ENCODE data around the gene SCN2A.

SCN2A gene

DNA sequence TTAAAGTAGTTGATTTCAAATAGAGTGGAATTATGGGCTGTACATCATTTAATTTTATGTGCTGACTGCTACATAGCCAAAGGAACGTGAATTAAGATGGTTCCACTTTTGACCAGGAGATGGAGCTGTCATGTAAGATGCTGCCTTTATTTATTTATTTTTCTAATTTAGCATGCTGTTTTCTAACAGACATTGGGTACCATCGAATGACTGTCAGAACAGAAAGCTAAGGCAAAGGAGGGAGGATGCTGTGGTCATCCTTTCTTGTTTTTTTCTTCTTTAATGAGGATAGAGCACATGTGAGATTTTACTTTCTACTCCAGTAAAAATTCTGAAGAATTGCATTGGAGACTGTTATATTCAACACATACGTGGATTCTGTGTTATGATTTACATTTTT lies at the start of gene SCN2A:
Gene SCN2A (plus strand): TSS at position 185 of the 400 bp plus-strand sequence. CDS start 56,410 bp downstream, outside the sequence.
- peak in 1 of 2 donors; percentile 10 for DNase-seq

DNA sequence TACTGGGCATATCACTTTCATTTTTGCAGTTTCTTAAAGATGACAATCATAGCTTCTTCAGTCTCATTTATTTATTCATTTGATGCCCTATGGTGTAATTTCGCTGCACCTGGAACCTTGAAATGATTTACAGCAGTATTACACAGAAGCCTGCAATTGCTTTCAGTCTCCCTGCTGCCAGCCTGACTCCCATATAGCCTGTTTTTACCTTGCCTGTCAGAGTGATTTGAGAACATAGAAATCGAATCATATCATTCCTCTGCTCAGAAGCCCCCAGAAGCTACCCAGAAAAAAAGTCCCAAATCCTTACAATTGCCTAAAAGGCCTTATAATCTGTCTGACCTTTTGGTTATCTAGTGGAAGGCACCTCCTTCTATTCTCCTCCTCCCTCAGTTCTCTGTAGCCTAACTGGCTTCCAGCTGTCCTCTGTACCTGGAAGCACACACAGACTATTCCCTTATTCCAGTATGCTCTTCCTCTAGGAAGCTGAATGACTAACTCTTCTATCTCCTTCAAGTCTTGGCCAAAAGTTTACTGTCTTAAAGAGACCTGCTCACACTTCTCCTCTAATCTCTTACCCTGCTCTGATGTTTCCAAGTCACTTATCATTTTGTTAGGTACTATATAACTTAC lies 48.0 kb upstream of the SCN2A start:
- DNase-seq = no peak

DNA sequence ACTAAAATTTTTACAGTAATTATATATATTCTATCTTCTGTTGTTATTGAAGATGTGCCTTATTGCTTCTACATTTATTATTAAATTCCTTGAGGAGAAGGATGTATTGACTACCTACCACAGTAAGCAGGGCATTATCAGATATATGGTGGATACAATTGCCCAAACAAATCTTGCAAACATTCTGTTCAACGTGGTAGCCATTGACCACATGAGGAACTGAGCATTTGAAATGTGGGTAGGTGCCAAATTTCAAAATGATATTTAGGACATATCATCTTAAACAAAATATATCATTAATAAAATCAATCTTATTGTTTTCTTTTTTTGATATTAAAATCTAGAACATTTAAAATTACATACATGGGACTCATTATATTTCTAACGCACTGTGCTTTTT lies 46.5 kb upstream of the SCN2A start:
- DNase-seq = no peak

DNA sequence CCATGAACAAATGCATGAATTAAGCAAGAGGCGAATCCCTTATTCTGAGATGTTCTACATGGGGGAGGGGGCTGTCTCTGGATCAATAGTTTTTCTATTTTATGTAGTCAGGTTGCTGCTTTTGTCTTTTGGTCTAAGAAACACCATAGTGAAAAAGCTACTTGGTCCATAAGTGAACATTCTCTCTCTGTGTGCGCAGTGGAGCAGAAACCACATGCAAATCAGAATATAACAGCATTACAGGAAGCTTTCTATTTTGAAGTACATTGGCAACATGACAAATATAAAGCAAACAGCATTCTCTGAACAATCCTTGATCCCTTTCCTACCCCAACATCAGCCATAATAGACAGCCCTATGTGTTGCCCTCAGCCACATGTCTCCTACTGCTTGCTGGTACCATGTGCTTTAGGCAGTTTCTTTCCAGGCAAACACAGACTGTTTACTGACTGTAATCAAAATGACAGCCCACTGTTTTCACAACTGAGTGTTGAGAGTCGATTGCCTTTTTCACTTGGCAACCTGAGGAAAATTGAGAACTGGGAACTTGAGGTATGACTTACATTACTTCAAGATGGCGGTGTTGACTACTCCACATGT lies 45.9 kb upstream of the SCN2A start:
- peak in 1 of 2 donors; percentile 1 for DNase-seq

DNA sequence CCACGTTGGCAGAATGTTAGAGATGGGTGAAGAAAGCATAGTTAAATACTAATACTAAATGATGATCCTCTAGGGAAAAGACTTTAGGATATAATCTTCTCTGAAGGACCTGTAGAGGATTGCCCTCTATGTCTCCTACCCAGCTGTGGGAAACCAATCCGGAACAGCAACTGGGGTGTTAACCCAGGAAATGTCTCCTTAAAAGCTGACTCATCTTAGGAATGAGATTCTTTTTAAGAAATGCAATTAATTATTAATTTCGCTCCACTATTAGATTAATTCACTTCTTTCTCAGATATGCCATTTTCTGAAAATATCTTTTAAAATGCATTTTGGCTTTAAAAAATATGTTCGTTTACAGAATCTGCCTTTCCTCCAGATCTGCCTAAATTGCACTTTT lies 42.8 kb upstream of the SCN2A start:
- no peak for DNase-seq

DNA sequence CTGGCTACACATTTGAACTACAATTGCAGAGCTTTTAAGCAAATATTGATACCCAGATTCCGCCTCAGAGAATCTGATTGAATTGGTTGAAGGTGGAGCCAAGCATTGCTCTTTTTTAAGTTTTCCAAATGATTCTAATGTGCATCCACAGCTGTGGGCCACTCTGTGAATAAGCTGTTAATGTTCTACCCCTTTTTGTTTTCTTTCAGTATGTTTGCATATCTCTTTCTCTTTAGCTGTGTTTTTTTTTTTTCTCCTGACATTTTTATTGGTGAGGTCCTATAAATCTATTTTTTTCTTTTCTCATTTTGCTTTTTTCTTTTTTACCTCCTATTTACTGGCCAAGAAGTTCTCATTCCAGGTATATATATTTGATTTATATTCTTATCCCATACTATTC lies 41.9 kb upstream of the SCN2A start:
- no peak for DNase-seq

DNA sequence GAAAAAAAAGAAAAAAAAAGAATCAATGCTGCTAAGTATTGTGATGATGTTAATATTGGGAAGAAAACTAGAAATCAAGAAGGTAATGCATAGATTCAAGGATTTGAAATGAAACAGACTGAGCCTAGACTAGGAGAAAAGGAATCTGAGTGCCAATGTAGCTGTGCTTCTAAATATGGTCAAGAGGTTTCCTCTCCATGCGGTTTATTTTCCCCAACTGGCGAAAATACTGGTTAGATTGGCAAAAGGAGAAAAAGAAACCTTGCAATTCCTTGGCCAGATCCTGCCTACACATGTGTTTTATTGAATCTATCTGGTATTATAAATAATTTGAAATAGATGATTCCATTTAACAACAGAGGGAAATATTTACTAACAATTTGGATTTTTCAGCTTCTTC lies 41.0 kb upstream of the SCN2A start:
- no peak for DNase-seq

DNA sequence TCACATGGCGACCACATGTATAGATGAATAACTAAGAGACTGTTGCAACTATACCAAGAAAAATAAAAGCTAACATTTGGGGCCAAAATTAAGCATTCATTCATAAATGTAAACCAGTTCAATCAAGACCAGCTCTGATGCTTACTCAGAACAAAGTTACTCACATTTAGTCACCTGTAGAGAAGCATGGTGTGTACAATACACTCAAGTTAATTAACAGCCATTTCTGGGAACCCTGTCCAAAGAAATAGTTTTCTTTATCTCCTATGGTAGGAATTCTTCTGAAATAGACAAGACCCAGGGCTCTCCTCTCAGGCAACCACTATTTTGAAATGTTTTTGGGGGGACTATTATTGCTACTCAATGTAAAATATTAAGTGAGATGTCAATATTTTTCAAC lies 37.0 kb upstream of the SCN2A start:
- no peak for DNase-seq

DNA sequence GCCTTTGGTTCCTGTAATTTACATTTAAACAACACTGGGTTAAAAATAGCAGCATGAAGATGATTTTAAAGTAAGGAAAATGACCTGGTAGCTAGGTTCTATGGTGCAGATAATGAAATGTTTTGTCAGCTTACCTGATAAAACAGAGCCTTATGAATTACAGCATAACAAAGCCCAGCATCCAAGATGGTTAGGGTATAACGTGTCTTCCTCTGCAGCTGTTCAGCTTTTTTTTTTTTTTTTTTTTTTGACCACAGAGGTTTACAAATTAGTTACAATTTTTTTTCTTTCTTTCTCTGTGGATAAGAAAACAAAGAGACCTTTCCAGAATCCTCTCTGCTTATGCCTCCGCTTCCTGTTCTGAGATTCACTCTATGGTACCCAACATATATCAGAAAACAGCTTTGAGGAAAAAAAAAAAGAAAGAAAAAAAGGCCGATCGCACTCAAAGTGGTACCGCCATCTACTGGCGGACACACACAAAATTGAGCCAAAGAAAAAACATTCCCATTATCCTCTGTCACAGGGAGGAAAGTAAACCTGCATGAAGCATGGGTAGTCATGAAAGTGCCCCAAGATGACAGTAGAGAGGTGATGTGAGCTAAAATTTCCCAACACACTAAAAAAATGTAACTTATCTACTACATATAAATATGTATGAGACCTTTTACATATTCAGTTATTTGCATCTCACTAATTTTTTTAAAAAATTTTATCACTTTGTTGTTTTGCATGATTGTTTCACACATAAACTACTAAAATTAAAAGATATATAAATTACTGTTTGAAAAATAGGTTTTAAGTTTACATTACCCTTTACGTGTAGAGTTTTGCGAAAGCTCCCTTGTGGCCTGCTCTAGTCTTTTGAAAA lies 35.3 kb upstream of the SCN2A start, which contains the start of gene SCN3A:
Gene SCN3A (minus strand): TSS at position 362 of the 871 bp plus-strand sequence. CDS start 27,656 bp downstream, outside the sequence.
- DNase-seq = no peak

DNA sequence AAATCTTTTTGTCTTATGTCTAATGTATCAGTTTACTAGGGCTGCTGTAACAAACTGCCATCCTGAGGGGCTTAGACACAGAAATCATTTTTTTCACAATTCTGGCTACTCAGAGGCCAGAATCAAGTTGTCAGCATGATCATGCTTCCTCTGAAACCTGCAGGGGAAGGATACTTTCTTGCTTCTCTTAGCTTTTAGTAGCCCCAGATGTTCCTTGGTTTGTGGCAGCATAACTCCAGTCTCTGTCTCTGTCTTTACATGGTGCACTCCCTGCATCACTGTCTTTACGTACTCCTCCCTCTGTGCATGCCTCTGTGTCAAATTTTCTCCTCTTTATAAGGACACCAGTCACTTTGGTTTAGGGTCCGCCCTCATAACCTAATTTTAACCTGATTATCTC lies 33.3 kb upstream of the SCN2A start:
- DNase-seq = no peak

DNA sequence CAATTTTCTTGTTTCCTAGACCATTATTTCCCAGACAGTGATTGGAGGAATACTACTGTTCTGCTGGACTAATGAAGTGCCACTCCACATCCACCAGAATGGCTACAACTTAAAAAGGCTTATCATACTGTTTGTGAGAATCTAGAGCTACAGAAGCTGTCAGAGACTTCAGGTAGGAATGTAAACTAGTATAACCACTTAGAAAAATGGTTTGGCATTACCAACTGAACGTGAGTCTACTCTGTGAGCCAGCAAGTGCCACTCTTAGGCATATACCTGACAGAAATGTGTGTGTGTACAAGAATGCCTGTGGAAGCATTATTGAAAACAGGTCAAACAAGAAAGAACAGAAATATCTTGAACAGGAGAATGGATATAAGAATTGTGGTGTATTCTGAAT lies 31.1 kb upstream of the SCN2A start:
- no peak for DNase-seq

DNA sequence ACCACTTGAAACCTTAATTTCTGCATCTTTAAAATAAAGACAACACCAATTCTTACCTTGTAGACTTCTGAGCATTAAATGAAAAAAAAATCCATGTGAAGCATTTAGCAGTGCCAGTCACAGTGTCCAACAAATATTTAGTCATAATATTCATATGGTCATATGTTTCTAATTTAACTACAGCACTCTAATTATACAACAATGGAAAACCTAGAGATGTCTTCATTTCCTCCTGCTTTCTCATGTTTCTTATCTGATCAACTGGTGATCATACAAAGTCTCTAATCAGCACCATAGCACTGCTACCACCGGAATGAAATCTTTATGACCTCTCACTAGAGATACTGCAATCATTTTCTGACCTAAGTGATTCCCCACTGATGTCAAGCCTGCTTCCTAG lies 25.1 kb upstream of the SCN2A start:
- DNase-seq = no peak

DNA sequence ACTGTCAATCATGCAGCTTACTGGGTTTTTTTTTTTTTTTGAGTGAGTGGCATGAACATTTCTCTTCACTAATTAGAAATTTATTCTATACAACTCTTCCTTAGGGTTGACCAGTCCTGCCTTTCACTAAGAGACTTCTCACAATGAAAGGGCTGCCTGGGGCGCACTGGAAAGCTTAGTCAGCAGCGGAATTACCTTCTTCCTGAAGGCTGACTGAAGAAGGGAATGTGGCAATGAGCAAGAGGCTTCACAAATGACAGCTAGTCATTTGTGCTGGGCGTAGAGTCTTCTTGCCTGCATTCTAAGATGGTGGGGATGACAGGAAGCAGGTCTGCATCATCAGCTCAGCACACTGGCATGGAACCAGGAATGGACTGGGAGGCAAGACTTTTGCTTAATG lies 19.7 kb upstream of the SCN2A start:
- no peak for DNase-seq

DNA sequence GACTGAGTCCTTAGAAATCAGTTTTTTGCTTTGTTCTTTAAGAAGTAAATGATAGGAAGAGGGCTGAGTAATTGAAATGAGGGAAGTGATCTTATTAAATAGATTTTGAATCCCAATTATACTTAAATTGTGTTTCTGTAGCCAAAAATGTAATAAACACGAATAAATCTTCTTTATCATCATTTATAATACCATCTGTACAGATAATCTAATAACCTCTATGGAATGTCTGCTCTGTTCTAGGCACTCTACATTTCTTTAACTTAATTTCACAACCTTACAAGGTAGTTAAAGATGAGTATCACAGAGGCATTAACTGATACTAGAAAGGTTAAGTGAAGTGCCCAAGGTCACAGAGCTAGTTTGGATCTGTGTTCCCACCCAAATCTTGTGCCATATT lies 14.3 kb upstream of the SCN2A start:
- no peak for DNase-seq

DNA sequence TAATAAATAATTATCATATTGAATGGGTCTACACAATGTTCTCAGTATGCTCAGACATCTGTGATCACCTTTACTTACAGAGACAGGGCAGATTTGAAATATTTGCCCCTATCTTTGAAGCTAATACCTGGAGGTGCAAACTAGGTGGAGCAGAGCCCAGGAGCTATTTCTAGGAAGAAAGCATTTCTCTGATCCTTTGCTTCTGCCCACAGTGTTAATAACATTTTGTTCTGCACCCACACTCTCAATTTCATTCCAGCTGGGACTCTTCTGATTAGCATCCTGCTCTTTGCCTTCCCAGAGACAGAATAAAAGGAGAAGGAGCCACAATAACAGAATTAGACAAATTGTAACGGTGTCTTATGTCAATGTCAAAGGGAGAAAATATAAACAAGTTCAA lies 11.6 kb upstream of the SCN2A start:
- no peak for DNase-seq

DNA sequence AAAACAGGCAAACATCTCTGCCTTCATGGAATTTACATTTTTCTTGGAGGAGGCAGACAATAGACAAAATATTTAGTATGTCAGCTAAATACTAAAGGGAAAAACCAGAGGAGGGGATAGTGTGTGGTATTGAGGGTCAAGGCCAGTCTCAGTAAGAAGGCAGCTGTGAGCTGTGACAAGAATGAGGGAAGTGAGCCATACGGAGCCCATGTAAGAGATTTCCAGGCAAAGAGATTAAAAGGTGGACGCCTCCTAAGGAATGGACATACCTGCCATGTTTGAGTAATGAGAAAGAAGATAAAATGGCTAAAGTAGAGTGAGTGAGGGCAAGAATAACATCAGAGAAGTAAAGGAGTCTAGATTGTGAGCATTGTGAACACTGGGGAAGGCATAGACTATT lies 2.2 kb upstream of the SCN2A start:
- no peak for DNase-seq

DNA sequence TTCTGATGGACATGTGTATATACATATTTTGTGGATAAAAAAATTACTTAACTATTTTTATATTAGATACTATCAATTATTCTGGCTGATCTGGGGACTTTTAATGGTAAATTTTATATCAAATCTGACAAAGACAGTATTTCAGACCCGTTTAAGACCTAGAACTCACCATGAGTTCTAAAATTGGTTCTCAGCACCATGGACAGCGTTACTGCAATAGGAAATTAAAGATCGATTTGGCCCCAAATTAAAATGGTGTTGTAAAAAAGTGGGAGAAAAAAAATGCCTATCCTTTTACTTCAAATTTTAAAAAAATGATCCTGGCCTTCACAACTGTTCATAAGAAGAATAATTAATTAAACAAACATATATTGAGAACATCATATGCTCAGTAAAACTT lies 919 bp upstream of the SCN2A start:
- no peak for DNase-seq

DNA sequence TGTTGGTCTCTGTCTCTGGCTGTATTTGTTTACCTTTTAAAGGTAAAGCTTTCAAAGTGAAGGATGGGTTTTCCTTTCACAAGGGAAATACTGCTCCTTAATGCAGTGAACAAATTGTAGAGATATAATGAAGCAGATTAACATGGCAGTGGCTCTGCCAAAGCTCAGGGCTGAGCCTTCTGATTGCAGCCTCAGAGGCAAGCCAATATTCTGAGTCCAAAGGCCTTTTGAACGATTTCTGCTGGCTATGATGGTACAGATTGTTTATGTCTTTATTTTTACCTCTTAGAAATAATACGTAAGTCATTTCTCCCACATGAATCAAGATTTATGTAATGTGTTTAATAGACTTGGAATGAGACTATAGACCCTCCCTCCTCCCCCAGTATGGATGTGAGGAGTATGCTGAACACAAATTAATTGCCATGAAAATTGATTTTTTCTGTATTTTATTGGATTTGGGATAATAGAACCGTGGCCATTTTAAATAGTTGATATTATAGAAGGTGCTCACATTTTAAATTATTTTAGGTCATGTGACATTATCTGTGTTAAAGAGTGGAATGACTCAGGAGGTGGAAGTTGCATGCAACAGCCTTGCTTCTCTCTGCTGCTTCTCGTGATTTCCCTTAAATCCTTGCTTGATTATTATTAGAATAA lies 772 bp downstream of the SCN2A start:
- no peak for DNase-seq

DNA sequence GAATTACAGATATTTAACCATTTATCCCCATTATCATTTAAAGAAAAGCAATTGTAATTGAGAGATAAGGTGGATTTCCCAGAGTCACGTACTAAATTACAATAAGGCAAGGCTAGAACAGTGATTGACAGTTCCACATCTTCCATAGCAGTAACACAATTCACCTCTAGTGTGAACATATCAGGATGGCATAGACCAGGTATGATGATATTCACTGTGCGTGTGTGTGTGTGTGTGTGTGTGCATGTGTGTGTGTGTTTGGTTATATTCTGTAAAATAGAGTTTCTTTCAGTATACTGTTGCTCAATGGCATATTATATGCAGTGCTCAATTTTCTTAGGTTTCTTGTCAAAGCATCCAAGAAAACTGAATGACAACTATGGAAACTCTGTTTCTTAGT lies 1.7 kb downstream of the SCN2A start:
- no peak for DNase-seq

DNA sequence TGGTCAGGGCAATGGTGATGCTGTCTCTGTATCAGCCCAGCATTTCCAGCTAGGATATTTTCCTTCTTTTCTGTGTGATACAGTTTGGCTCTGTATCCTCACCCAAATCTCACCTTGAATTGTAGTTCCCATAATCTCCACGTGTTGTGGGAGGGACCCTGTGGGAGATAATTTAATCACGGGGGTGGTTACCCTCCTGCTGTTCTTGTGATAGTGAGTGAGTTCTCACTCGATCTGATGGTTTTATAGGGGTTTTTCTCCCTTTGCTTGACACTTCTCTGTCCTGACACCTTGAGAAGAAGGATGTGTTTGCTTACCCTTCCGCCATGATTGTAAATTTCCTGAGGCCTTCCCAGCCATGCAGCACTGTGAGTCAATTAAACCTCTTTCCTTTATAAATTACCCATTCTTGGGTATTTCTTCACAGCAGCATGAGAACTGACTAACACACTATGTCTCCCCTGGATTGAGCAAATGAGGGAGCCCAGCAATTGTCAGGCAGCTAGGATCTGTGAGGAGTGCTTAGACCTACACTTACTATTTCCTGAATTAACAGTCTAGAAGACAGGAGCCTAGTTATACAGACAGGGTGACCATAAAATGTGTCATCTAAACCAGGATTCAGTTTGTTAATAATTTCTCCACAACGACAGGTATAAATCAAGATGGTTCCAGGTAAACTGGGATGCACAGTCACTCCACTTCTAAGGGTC lies 6.0 kb downstream of the SCN2A start:
- DNase-seq = no peak

DNA sequence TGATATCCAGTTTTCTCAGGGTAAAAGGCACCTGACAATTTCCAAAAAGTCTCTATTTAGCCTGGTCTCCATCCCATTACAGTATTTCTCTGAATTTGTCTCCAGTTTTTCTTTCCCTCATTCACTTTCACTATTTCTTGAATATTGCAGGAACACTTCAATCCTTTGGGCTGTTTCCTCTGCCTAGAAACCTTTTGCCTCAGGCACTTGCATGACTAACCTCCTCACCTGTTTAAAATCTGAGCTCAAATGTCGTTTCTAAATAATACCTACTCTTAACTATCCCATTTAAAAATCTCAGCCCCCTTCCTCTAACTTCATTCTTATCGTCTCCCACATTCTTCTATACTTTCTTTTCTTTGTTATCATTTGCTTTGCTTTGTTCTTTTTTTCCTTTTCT lies 9.0 kb downstream of the SCN2A start:
- DNase-seq = no peak

DNA sequence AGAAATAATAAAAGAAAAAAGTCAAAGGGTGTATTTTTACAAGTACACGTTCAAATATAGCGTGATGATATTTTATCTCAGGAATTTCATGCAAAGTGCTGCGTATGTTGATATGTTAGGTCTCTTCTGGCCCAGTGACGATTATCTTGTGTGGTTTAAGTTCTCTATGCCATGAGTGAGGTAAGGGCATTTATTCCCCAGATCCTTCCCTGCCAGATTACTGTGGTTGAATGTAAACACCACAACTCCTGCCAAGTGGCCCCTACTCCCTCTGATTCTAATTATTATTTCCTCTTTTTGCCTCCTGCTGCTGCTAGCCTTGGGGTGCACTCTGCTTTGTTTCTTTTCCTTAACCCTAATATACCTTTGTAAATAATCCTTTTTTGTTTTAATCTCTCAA lies 12.2 kb downstream of the SCN2A start:
- no peak for DNase-seq

DNA sequence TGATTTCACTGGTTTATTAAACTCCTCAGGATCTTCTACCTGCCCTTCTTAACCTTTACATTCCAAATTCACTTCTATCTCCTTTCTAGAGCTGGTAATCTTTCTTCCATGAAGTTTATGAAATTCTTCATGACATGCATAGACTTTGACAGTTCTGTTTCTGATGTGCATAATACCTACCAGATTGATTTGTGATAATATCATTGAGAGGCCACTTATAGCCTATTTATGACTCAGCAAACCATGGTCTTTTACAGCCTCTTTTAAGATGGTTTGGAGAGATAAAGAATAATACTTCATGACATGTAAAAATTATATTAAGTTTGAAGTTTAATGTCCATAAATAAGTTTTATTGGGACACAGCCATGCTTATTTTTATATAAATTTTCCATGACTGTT lies 14.0 kb downstream of the SCN2A start:
- no peak for DNase-seq

Data from CD4-positive, alpha-beta T cell treated with Interferon alpha-2 for 1 hour (primary cell).